ENCODE data around the gene CTNNBL1. TPM values are rescaled to one million over a fixed set of nuclear protein-coding genes. Genes with fewer than 3 reads are reported as not detected.

Gene CTNNBL1
- total and polyA plus RNA-seq, 2 of the 4 experiments (the other 2 are of a cell fraction): 29.9 to 34.1 TPM

GRCh38 chr20:37841389-37841788 is 147.6 kb downstream of the CTNNBL1 start:
- in situ Hi-C loops (cut with MboI; ENCODE audit: low sequenced_read_pairs): no loop called here
- Histone ChIP-seq H3K9ac (ENCODE audit: low read depth, low read length) (no peak overlapping the region), H4K8ac (ENCODE audit: low read depth in 2 of 2, low read length in 2 of 2) (no peak overlapping the region), H3K14ac (replicated peaks; ENCODE audit: low read depth, low read length) (no peak overlapping the region), H3K4me2 (ENCODE audit: low read depth, low read length) (no peak overlapping the region), H3K9me1 (ENCODE audit: insufficient read depth, low read length) (peaks cover 5% of the 10 kb centered on the region; the same call in 1 of the 2 replicates), H2AFZ (replicated peaks; ENCODE audit: low read length, poor library complexity) (no peak overlapping the region), H3K18ac (ENCODE audit: low read depth, low read length) (no peak overlapping the region), H4K5ac (ENCODE audit: low read depth, low read length) (no peak overlapping the region), H3K36me3 (ENCODE audit: control insufficient read depth, insufficient read depth, low read length) (peaks cover 7% of the 10 kb centered on the region), H2BK5ac (ENCODE audit: low read depth, low read length, poor library complexity, severe bottlenecking) (no peak overlapping the region), H2AK5ac (ENCODE audit: low read depth, low read length) (no peak overlapping the region), H2AK9ac (replicated peaks; ENCODE audit: low read depth, low read length, poor library complexity) (no peak overlapping the region), H3K4me1 (ENCODE audit: control insufficient read depth, insufficient read depth, low read length) (no peaks in the 10 kb centered on the region; the same call in 1 of the 2 replicates), H2BK15ac (ENCODE audit: low read depth, low read length) (no peak overlapping the region), H3K9me3 (ENCODE audit: control insufficient read depth, insufficient read depth, low read length) (no peaks in the 10 kb centered on the region), H3K27me3 (ENCODE audit: control insufficient read depth, insufficient read depth, low read length) (no peaks in the 10 kb centered on the region), H4K91ac (ENCODE audit: insufficient read depth, low read depth, low read length) (no peak overlapping the region), H3K23ac (ENCODE audit: low read depth, low read length) (no peak overlapping the region), H4K20me1 (ENCODE audit: insufficient read depth, low read length) (no peaks in the 10 kb centered on the region), H3K27ac (ENCODE audit: insufficient read depth, low read length) (no peak overlapping the region), H3K79me1 (ENCODE audit: low read depth in 1 of 2, low read length in 2 of 2) (peaks cover 0 to 2% of the 10 kb centered on the region in 2 experiments; a peak in 2 of 4 replicates), H2BK20ac (ENCODE audit: low read depth, low read length) (no peak overlapping the region), H3K4me3 (ENCODE audit: insufficient read depth, low read depth, low read length) (no peak overlapping the region), H3K4ac (ENCODE audit: low read depth, low read length) (no peak overlapping the region), H3K56ac (ENCODE audit: extremely low read depth, insufficient read depth, low read length) (no peak overlapping the region), H2BK120ac (ENCODE audit: low read depth, low read length) (no peak overlapping the region)
- TF ChIP-seq CTCF (conservative IDR thresholded peaks at IDR 0.05; ENCODE audit: low read depth, low read length): no peak
- TF ChIP-seq SMC3 (IDR thresholded peaks at IDR 0.05; ENCODE audit: low read depth, low read length): no peak
- no peak for TF ChIP-seq NFE2L2 (IDR thresholded peaks at IDR 0.05; ENCODE audit: low read depth, low read length)
- TF ChIP-seq ELK1 (IDR thresholded peaks at IDR 0.05; ENCODE audit: borderline replicate concordance, low read depth, low read length): no peak
- no peak for TF ChIP-seq RAD21 (IDR thresholded peaks at IDR 0.05; ENCODE audit: low read length)
- TF ChIP-seq USF2 (IDR thresholded peaks at IDR 0.05; ENCODE audit: low read depth, low read length): no peak
- no peak for TF ChIP-seq MXI1 (IDR thresholded peaks at IDR 0.05; ENCODE audit: borderline replicate concordance, low read depth, low read length)
- TF ChIP-seq RCOR1 (IDR thresholded peaks at IDR 0.05; ENCODE audit: insufficient replicate concordance, low read length): no peak
- no peak for TF ChIP-seq CEBPB (IDR thresholded peaks at IDR 0.05; ENCODE audit: low read depth, low read length)
- TF ChIP-seq POLR2A (IDR thresholded peaks at IDR 0.05; ENCODE audit: low read depth, low read length): no peak
- TF ChIP-seq FOS (IDR thresholded peaks at IDR 0.05; ENCODE audit: low read depth, low read length): no peak
- no peak for TF ChIP-seq RFX5 (IDR thresholded peaks at IDR 0.05; ENCODE audit: low read depth, low read length)
- TF ChIP-seq BHLHE40 (IDR thresholded peaks at IDR 0.05; ENCODE audit: low read depth, low read length): no peak
- dilution Hi-C loops (cut with HindIII; ENCODE audit: low sequenced_read_pairs, unreplicated experiment): no loop called here
- ChIA-PET CTCF (interaction anchor here (1.2 kb wide), 1 partner anchor 380 kb away, joined by 3 read pairs; no protein-coding TSS in a partner anchor), POLR2A (ENCODE audit: unreplicated experiment) (no interaction called here)
- intact Hi-C loops (cut with micrococcal nuclease): no loop called here
- DNase-seq (no peak), ATAC-seq (ENCODE audit: low read depth) (no peak)
- no TSS peak for BruUV-seq (replicated peaks)
